ENCODE results near the gene OTOP2.

- no peak for TF ChIP-seq FOXK2 (IDR thresholded peaks at IDR 0.05)
- no peak for TF ChIP-seq ELF4 (IDR thresholded peaks at IDR 0.05)
- no peak for TF ChIP-seq CTBP1 (IDR thresholded peaks at IDR 0.05; ENCODE audit: borderline replicate concordance)
- TF ChIP-seq BHLHE40 (IDR thresholded peaks at IDR 0.05; ENCODE audit: borderline replicate concordance), result no peak
- TF ChIP-seq SP1 (IDR thresholded peaks at IDR 0.05), result no peak
- TF ChIP-seq HDGF (IDR thresholded peaks at IDR 0.05; ENCODE audit: borderline replicate concordance), result no peak
- TF ChIP-seq NFRKB (IDR thresholded peaks at IDR 0.05), result no peak
Measured at GRCh38 chr17:74875155-74875976, 48.7 kb upstream of the OTOP2 start.
